HEK293 (cell line): ENCODE measurements around the gene TADA3.

Experiments
- CTCF ChIA-PET: fragments of 350-600 bp; formaldehyde crosslinking; extraction: SDS; loops from one replicate; lab custom pipeline; 2021; ENCODE audit warnings: antibody characterized with exemption; lab: Yijun Ruan, JAX
- POLR2A ChIA-PET: fragments of 300-600 bp; formaldehyde crosslinking; extraction: SDS; loops from one replicate; lab custom pipeline; 2020; ENCODE audit warnings: antibody characterized with exemption, inconsistent platforms; lab: Yijun Ruan, JAX
- H3K27ac ChIP-seq: fragments of 200-500 bp; sonication (Bioruptor generic); 2 replicates; pipeline ENCODE4 v1.5.1; 2014; ENCODE audit warnings: low read depth, low read length, control low read depth, inconsistent platforms; ENCODE audit errors: extremely low read depth
- H3K36me3 ChIP-seq, 2 experiments: fragments of 200-500 bp in 1 of 2; sonication (Bioruptor generic) in 1 of 2; 1 replicate in 1 of 2; 2 replicates in 1 of 2; pipeline ENCODE4 v1.5.1; 2014 to 2017; ENCODE audit warnings: inconsistent platforms in 2 of 2, low read length in 2 of 2; ENCODE audit not compliant: control insufficient read depth in 2 of 2, insufficient read depth in 1 of 2
- H3K4me1 ChIP-seq: fragments of 200-500 bp; sonication (Bioruptor generic); 2 replicates; pipeline ENCODE4 v1.5.1; 2014; ENCODE audit warnings: mild to moderate bottlenecking, low read length, inconsistent platforms; ENCODE audit not compliant: control insufficient read depth, insufficient read depth
- H3K4me3 ChIP-seq: 2 replicates; pipeline ENCODE4 v1.5.1; 2011; ENCODE audit warnings: low read depth, mild to moderate bottlenecking, control low read depth, low read length, moderate library complexity
- H3K9me3 ChIP-seq: fragments of 200-500 bp; sonication (Bioruptor generic); 2 replicates; pipeline ENCODE4 v1.5.1; 2014; ENCODE audit warnings: low read depth, low read length, inconsistent platforms; ENCODE audit not compliant: control insufficient read depth, insufficient read depth
- TRIM28 ChIP-seq: IDR thresholded peaks from 2 replicates; pipeline ENCODE4 v1.6.1; 2011; ENCODE audit warnings: low read length, control low read depth, borderline replicate concordance
- ZBTB1 ChIP-seq: fragments of 450-650 bp; formaldehyde crosslinking; IDR thresholded peaks from 2 replicates; pipeline ENCODE4 v1.5.1; 2016; ENCODE audit warnings: missing biosample characterization, missing genetic modification characterization
- ZBTB17 ChIP-seq: fragments of 450-650 bp; formaldehyde crosslinking; IDR thresholded peaks from 2 replicates; pipeline ENCODE4 v1.5.1; 2016; ENCODE audit warnings: missing biosample characterization, missing genetic modification characterization
- ZIC2 ChIP-seq: fragments of 450-650 bp; formaldehyde crosslinking; IDR thresholded peaks from 2 replicates; pipeline ENCODE4 v1.5.1; 2016; ENCODE audit warnings: missing biosample characterization, missing genetic modification characterization
- ZNF248 ChIP-seq: fragments of 450-650 bp; formaldehyde crosslinking; IDR thresholded peaks from 2 replicates; pipeline ENCODE4 v1.5.1; 2017; ENCODE audit warnings: missing biosample characterization, missing genetic modification characterization
- ZNF266 ChIP-seq: fragments of 450-650 bp; formaldehyde crosslinking; IDR thresholded peaks from 2 replicates; pipeline ENCODE4 v1.5.1; 2016; ENCODE audit warnings: missing biosample characterization, missing genetic modification characterization, low read depth
- ZNF280D ChIP-seq: fragments of 450-650 bp; formaldehyde crosslinking; IDR thresholded peaks from 2 replicates; pipeline ENCODE4 v1.5.1; 2016; ENCODE audit warnings: missing biosample characterization, missing genetic modification characterization
- ZNF324 ChIP-seq: fragments of 450-650 bp; formaldehyde crosslinking; IDR thresholded peaks from 2 replicates; pipeline ENCODE4 v1.5.1; 2016; ENCODE audit warnings: missing biosample characterization, missing genetic modification characterization
- ZNF433 ChIP-seq: fragments of 450-650 bp; formaldehyde crosslinking; IDR thresholded peaks from 2 replicates; pipeline ENCODE4 v1.5.1; 2016; ENCODE audit warnings: missing biosample characterization, missing genetic modification characterization, low read depth
- ZNF449 ChIP-seq: fragments of 450-650 bp; formaldehyde crosslinking; IDR thresholded peaks from 2 replicates; pipeline ENCODE4 v1.5.1; 2017; ENCODE audit warnings: missing biosample characterization, mild to moderate bottlenecking, missing genetic modification characterization, moderate library complexity
- ZNF514 ChIP-seq: fragments of 450-650 bp; formaldehyde crosslinking; IDR thresholded peaks from 2 replicates; pipeline ENCODE4 v1.5.1; 2016; ENCODE audit warnings: missing biosample characterization, missing genetic modification characterization
- ZNF610 ChIP-seq: fragments of 450-650 bp; formaldehyde crosslinking; IDR thresholded peaks from 2 replicates; pipeline ENCODE4 v1.5.1; 2016; ENCODE audit warnings: missing biosample characterization, missing genetic modification characterization, borderline replicate concordance
- ZNF768 ChIP-seq: fragments of 450-650 bp; formaldehyde crosslinking; IDR thresholded peaks from 2 replicates; pipeline ENCODE4 v1.5.1; 2018; ENCODE audit warnings: missing biosample characterization, mild to moderate bottlenecking, missing genetic modification characterization
- ZSCAN18 ChIP-seq: fragments of 450-650 bp; formaldehyde crosslinking; IDR thresholded peaks from 2 replicates; pipeline ENCODE4 v1.5.1; 2016; ENCODE audit warnings: missing biosample characterization, missing genetic modification characterization

The TADA3 gene

GRCh38 chr3:9743548-9743947 is 48.7 kb downstream of the TADA3 start:
- ChIA-PET POLR2A (interaction anchor here (0.5 kb wide), 1 partner anchor 55 kb away, joined by 3 read pairs; no protein-coding TSS in a partner anchor), CTCF (interaction anchor here (0.9 kb wide), 1 partner anchor 8 kb away, joined by 3 read pairs; no protein-coding TSS in a partner anchor)
- Histone ChIP-seq H3K36me3 (peaks cover 17 to 100% of the 10 kb centered on the region in 2 experiments), H3K4me1 (no peaks in the 10 kb centered on the region), H3K4me3 (no peak overlapping the region), H3K9me3 (no peaks in the 10 kb centered on the region), H3K27ac (no peak overlapping the region)
- TF ChIP-seq ZSCAN18 (tag by site-specific recombination) (no peak), ZNF433 (tag by site-specific recombination) (no peak), ZNF248 (tag by site-specific recombination) (no peak), ZNF514 (tag by site-specific recombination) (no peak), ZNF449 (tag by site-specific recombination) (no peak), ZIC2 (tag by site-specific recombination) (no peak), ZNF266 (no peak), ZNF324 (tag by site-specific recombination) (no peak), TRIM28 (no peak), ZBTB1 (tag by site-specific recombination) (no peak), ZNF280D (no peak)

- no peaks in the 10 kb centered on the region for H3K9me3 ChIP-seq
- POLR2A ChIA-PET: interaction anchor here (1.7 kb wide), 1 partner anchor 10 kb away, joined by 3 read pairs; no protein-coding TSS in a partner anchor
- no peak overlapping the region for H3K4me3 ChIP-seq
- peaks cover 21 to 100% of the 10 kb centered on the region in 2 experiments for H3K36me3 ChIP-seq
- no peak overlapping the region for H3K27ac ChIP-seq
- CTCF ChIA-PET: no interaction called here
- TF ChIP-seq ZNF610 (tag by site-specific recombination) (no peak), ZNF768 (tag by site-specific recombination) (peak; percentile 84; the same call in 1 of the 2 replicates)
- TF ChIP-seq, all 188 proteins: peak for 1
- H3K4me1 ChIP-seq: no peaks in the 10 kb centered on the region
These were observed 49.7 kb downstream of the TADA3 start for GRCh38 chr3:9742560-9742959.

- no peak overlapping the region for H3K27ac ChIP-seq
- no peaks in the 10 kb centered on the region for H3K4me1 ChIP-seq
- CTCF ChIA-PET: no interaction called here
- no peak overlapping the region for H3K4me3 ChIP-seq
- peaks cover 45 to 100% of the 10 kb centered on the region in 2 experiments for H3K36me3 ChIP-seq
- no peaks in the 10 kb centered on the region for H3K9me3 ChIP-seq
- POLR2A ChIA-PET: interaction anchor here (1.2 to 3.8 kb wide), 2 partner anchors 8 to 10 kb away, joined by 3 to 12 read pairs; partner anchors contain the start of genes BRPF1 and OGG1
- TF ChIP-seq ZBTB17 (tag by site-specific recombination): no peak
These were observed 53.1 kb downstream of the TADA3 start for GRCh38 chr3:9739181-9739580.
